PC-3 (cell line): ENCODE measurements around the gene SDK1.

Source experiments
- EZH2phosphoT487 ChIP-seq: fragments of 300-600 bp; sonication (generic); IDR thresholded peaks from 2 replicates; pipeline ENCODE4 v1.6.1; 2018; ENCODE audit warnings: mild to moderate bottlenecking, antibody characterized with exemption, low read length, borderline replicate concordance
- TF ChIP-seq, protein P1 (sequence below): fragments of 300-600 bp; sonication (generic); conservative IDR thresholded peaks from 2 replicates; pipeline ENCODE4 v1.5.1; 2017; ENCODE audit warnings: antibody characterized with exemption, low read depth, mild to moderate bottlenecking, low read length

DNA sequence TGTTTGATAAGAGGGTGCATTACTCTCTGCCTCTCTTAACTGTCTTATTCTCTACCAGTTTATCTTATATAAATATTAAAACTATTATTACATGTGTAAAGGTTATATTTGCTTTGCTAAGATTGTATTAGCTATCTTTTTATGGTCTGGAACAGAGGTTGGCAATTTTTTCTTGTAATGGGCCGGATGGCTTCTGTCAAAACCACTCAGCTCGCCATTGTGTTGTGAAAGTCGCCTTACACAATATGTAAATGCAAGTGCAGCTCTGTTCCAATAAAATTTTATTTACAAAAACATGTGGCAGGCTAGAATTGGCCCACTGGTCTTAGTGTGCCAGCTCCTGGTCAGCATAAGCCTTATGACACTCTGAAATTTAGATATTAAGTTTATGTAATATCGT lies 185.8 kb downstream of the SDK1 start:
- TF ChIP-seq, protein P1, sequence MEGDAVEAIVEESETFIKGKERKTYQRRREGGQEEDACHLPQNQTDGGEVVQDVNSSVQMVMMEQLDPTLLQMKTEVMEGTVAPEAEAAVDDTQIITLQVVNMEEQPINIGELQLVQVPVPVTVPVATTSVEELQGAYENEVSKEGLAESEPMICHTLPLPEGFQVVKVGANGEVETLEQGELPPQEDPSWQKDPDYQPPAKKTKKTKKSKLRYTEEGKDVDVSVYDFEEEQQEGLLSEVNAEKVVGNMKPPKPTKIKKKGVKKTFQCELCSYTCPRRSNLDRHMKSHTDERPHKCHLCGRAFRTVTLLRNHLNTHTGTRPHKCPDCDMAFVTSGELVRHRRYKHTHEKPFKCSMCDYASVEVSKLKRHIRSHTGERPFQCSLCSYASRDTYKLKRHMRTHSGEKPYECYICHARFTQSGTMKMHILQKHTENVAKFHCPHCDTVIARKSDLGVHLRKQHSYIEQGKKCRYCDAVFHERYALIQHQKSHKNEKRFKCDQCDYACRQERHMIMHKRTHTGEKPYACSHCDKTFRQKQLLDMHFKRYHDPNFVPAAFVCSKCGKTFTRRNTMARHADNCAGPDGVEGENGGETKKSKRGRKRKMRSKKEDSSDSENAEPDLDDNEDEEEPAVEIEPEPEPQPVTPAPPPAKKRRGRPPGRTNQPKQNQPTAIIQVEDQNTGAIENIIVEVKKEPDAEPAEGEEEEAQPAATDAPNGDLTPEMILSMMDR, result no peak
- TF ChIP-seq EZH2phosphoT487, result no peak
